ENCODE results near the gene PARM1. TPM values are rescaled to one million over a fixed set of nuclear protein-coding genes. Genes with fewer than 3 reads are reported as not detected.

PARM1 gene
- total and polyA plus RNA-seq, 5 donors from 2014 or later = 0.10 to 0.22 TPM; not detected in 3

DNA sequence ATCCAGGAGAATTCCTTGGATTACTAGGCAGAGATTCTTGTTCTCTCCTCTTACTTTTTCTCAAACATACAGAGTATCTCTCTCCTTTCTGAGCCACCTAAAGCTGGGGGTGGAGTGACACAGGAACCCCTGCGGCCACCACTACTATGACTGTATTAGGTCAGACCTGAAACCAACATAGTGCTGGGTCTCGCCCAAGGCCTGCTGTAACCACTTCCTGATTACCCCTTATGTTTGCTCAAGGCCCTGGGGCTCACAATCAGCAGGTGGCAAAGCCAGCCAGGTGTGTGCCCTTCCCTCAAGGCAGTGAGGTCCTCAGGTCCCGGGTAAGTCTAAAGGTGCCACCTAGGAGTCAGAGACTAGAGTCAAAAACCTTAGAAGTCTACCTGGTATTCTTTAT is 166.4 kb downstream of the PARM1 start:
- H3K9me3 ChIP-seq (ENCODE audit: control insufficient read depth in 2 of 2, low read length in 2 of 2) = no peaks in the 10 kb centered on the region
- DNase-seq (no peak), ATAC-seq (ENCODE audit: low read depth in 2 of 2) (no peak)
- Mint-ChIP-seq H3K4me3 (no peak overlapping the region), H3K9me3 (peaks cover 0 to 41% (median 7%) of the 10 kb centered on the region in 7 donors), H3K27me3 (no peaks in the 10 kb centered on the region), H3K27ac (no peak overlapping the region), H3K4me1 (no peaks in the 10 kb centered on the region), H3K36me3 (no peaks in the 10 kb centered on the region)
- no peaks in the 10 kb centered on the region for H3K27me3 ChIP-seq (ENCODE audit: control insufficient read depth, insufficient read depth, low read length)
- H3K4me1 ChIP-seq (ENCODE audit: control insufficient read depth, insufficient read depth, low read length, poor library complexity, severe bottlenecking) = no peaks in the 10 kb centered on the region
- no peak overlapping the region for H3K4me3 ChIP-seq (ENCODE audit: low read depth, low read length)
- no peak overlapping the region for H3K27ac ChIP-seq (ENCODE audit: insufficient read depth, low read length, poor library complexity, severe bottlenecking)
- no peaks in the 10 kb centered on the region for H3K36me3 ChIP-seq (ENCODE audit: control insufficient read depth, insufficient read depth, low read length)

Other genes with a start within 250 kb of the PARM1 start
- not detected for gene BTC, start 138.6 kb upstream of the PARM1 start, total RNA-seq
- gene BTC, start 138.6 kb upstream of the PARM1 start, polyA plus RNA-seq = not detected